Activated naive CD4-positive, alpha-beta T cell treated with anti-CD3 and anti-CD28 coated beads, Interleukin-2, amount 10 ng/mL, durations not matched to agents 7 days and 5 days (primary cell): ENCODE results near the gene ZP4.

Source experiments
- CTCF ChIA-PET: fragments of 350-600 bp; sonication (Branson Sonifier 250); formaldehyde crosslinking; loops from one replicate; lab custom pipeline; 2021; ENCODE audit warnings: antibody characterized with exemption; lab: Charles Lee
- DNase-seq: peaks from one replicate; pipeline ENCODE4 v3.0.0-alpha.2; 2020
- H3K27ac Mint-ChIP-seq: one replicate; pipeline ENCODE4 v1.8.0; 2021; ENCODE audit warnings: mild to moderate bottlenecking, moderate library complexity, mixed read lengths
- H3K27me3 Mint-ChIP-seq: one replicate; pipeline ENCODE4 v1.8.0; 2021; ENCODE audit warnings: mild to moderate bottlenecking, mixed read lengths
- H3K36me3 Mint-ChIP-seq: one replicate; pipeline ENCODE4 v1.8.0; 2021; ENCODE audit warnings: mixed read lengths
- H3K4me1 Mint-ChIP-seq: one replicate; pipeline ENCODE4 v1.8.0; 2021; ENCODE audit warnings: mixed read lengths
- H3K4me3 Mint-ChIP-seq: one replicate; pipeline ENCODE4 v1.8.0; 2021; ENCODE audit warnings: mild to moderate bottlenecking, moderate library complexity, mixed read lengths
- H3K9me3 Mint-ChIP-seq: one replicate; pipeline ENCODE4 v1.8.0; 2021; ENCODE audit warnings: mixed read lengths

The ZP4 gene

GRCh38 chr1:237894131-237894530 lies 3.4 kb upstream of the ZP4 start:
- H3K36me3 Mint-ChIP-seq, result no peaks in the 10 kb centered on the region
- H3K9me3 Mint-ChIP-seq, result peaks cover 3% of the 10 kb centered on the region
- H3K27ac Mint-ChIP-seq, result no peak overlapping the region
- H3K4me1 Mint-ChIP-seq, result no peaks in the 10 kb centered on the region
- no peak for DNase-seq
- CTCF ChIA-PET, result no interaction called here
- H3K4me3 Mint-ChIP-seq, result no peak overlapping the region
- H3K27me3 Mint-ChIP-seq, result no peaks in the 10 kb centered on the region

GRCh38 chr1:237891979-237892378 lies 1.3 kb upstream of the ZP4 start:
- H3K9me3 Mint-ChIP-seq, result no peaks in the 10 kb centered on the region
- no peak for DNase-seq
- no peak overlapping the region for H3K27ac Mint-ChIP-seq
- no peaks in the 10 kb centered on the region for H3K4me1 Mint-ChIP-seq
- CTCF ChIA-PET, result no interaction called here
- H3K27me3 Mint-ChIP-seq, result no peaks in the 10 kb centered on the region
- H3K36me3 Mint-ChIP-seq, result no peaks in the 10 kb centered on the region
- no peak overlapping the region for H3K4me3 Mint-ChIP-seq

- Mint-ChIP-seq H3K4me3 (no peak overlapping the region), H3K27me3 (no peaks in the 10 kb centered on the region), H3K4me1 (no peaks in the 10 kb centered on the region), H3K36me3 (no peaks in the 10 kb centered on the region), H3K9me3 (no peaks in the 10 kb centered on the region), H3K27ac (no peak overlapping the region)
- no peak for DNase-seq
- CTCF ChIA-PET, result no interaction called here
Observed at GRCh38 chr1:237891266-237891665, 544 bp upstream of the ZP4 start.

GRCh38 chr1:237890416-237890815 lies 306 bp downstream of the ZP4 start:
- H3K9me3 Mint-ChIP-seq, result no peaks in the 10 kb centered on the region

GRCh38 chr1:237888143-237888542 lies 2.6 kb downstream of the ZP4 start:
- H3K27ac Mint-ChIP-seq, result no peak overlapping the region
- no peak for DNase-seq
- no peaks in the 10 kb centered on the region for H3K27me3 Mint-ChIP-seq
- H3K4me3 Mint-ChIP-seq, result no peak overlapping the region
- no peaks in the 10 kb centered on the region for H3K4me1 Mint-ChIP-seq
- H3K9me3 Mint-ChIP-seq, result peaks cover under 1% of the 10 kb centered on the region
- CTCF ChIA-PET, result no interaction called here
- H3K36me3 Mint-ChIP-seq, result no peaks in the 10 kb centered on the region

More at GRCh38 chr1:237890416-237890815, 306 bp downstream of the ZP4 start:
- DNase-seq, result no peak
- Mint-ChIP-seq H3K4me1 (no peaks in the 10 kb centered on the region), H3K4me3 (no peak overlapping the region), H3K27me3 (no peaks in the 10 kb centered on the region), H3K27ac (no peak overlapping the region), H3K36me3 (no peaks in the 10 kb centered on the region)
- CTCF ChIA-PET, result interaction anchor here (1.5 kb wide), 1 partner anchor 26 kb away, joined by 3 read pairs; no protein-coding TSS in a partner anchor

GRCh38 chr1:237887542-237887941 lies 3.2 kb downstream of the ZP4 start:
- H3K27me3 Mint-ChIP-seq, result no peaks in the 10 kb centered on the region
- H3K4me1 Mint-ChIP-seq, result no peaks in the 10 kb centered on the region
- CTCF ChIA-PET, result no interaction called here
- H3K36me3 Mint-ChIP-seq, result no peaks in the 10 kb centered on the region
- no peak for DNase-seq
- H3K27ac Mint-ChIP-seq, result no peak overlapping the region
- H3K4me3 Mint-ChIP-seq, result no peak overlapping the region
- peaks cover 5% of the 10 kb centered on the region for H3K9me3 Mint-ChIP-seq

- no peak overlapping the region for H3K4me3 Mint-ChIP-seq
- H3K4me1 Mint-ChIP-seq, result no peaks in the 10 kb centered on the region
- no peak overlapping the region for H3K27ac Mint-ChIP-seq
- H3K27me3 Mint-ChIP-seq, result no peaks in the 10 kb centered on the region
- DNase-seq, result no peak
- H3K9me3 Mint-ChIP-seq, result peaks cover 5% of the 10 kb centered on the region
- no peaks in the 10 kb centered on the region for H3K36me3 Mint-ChIP-seq
- CTCF ChIA-PET, result no interaction called here
Observed at GRCh38 chr1:237884237-237884636, 6.5 kb downstream of the ZP4 start.

- Mint-ChIP-seq H3K27me3 (no peaks in the 10 kb centered on the region), H3K27ac (no peak overlapping the region), H3K9me3 (peaks cover 5% of the 10 kb centered on the region), H3K4me1 (no peaks in the 10 kb centered on the region), H3K4me3 (no peak overlapping the region), H3K36me3 (no peaks in the 10 kb centered on the region)
- no peak for DNase-seq
- CTCF ChIA-PET, result no interaction called here
Observed at GRCh38 chr1:237879195-237879594, 11.5 kb downstream of the ZP4 start.

GRCh38 chr1:237878406-237878805 lies 12.3 kb downstream of the ZP4 start:
- CTCF ChIA-PET, result no interaction called here
- no peaks in the 10 kb centered on the region for H3K27me3 Mint-ChIP-seq
- DNase-seq, result no peak

GRCh38 chr1:237877631-237878030 lies 13.1 kb downstream of the ZP4 start:
- Mint-ChIP-seq H3K27ac (no peak overlapping the region), H3K27me3 (no peaks in the 10 kb centered on the region), H3K9me3 (peaks cover under 1% of the 10 kb centered on the region), H3K4me3 (no peak overlapping the region), H3K36me3 (no peaks in the 10 kb centered on the region), H3K4me1 (no peaks in the 10 kb centered on the region)
- CTCF ChIA-PET, result no interaction called here
- no peak for DNase-seq

More at GRCh38 chr1:237878406-237878805, 12.3 kb downstream of the ZP4 start:
- no peaks in the 10 kb centered on the region for H3K4me1 Mint-ChIP-seq
- peaks cover 5% of the 10 kb centered on the region for H3K9me3 Mint-ChIP-seq
- no peak overlapping the region for H3K4me3 Mint-ChIP-seq
- no peaks in the 10 kb centered on the region for H3K36me3 Mint-ChIP-seq
- H3K27ac Mint-ChIP-seq, result no peak overlapping the region

GRCh38 chr1:237875291-237875690 lies 15.4 kb downstream of the ZP4 start:
- CTCF ChIA-PET, result interaction anchor here (1.4 kb wide), 1 partner anchor 12 kb away, joined by 5 read pairs; no protein-coding TSS in a partner anchor
- no peaks in the 10 kb centered on the region for H3K36me3 Mint-ChIP-seq
- H3K27ac Mint-ChIP-seq, result no peak overlapping the region
- no peaks in the 10 kb centered on the region for H3K4me1 Mint-ChIP-seq
- no peak for DNase-seq
- no peaks in the 10 kb centered on the region for H3K27me3 Mint-ChIP-seq
- H3K4me3 Mint-ChIP-seq, result no peak overlapping the region
- H3K9me3 Mint-ChIP-seq, result peaks cover 9% of the 10 kb centered on the region

- Mint-ChIP-seq H3K27me3 (no peaks in the 10 kb centered on the region), H3K27ac (no peak overlapping the region), H3K36me3 (no peaks in the 10 kb centered on the region), H3K4me1 (no peaks in the 10 kb centered on the region), H3K4me3 (no peak overlapping the region), H3K9me3 (peaks cover 9% of the 10 kb centered on the region)
- no peak for DNase-seq
- CTCF ChIA-PET, result no interaction called here
Observed at GRCh38 chr1:237873487-237874211, 17.1 kb downstream of the ZP4 start.

GRCh38 chr1:237868817-237869600 lies 21.7 kb downstream of the ZP4 start:
- H3K9me3 Mint-ChIP-seq, result peaks cover 9% of the 10 kb centered on the region

GRCh38 chr1:237867380-237867888 lies 23.3 kb downstream of the ZP4 start:
- no peak for DNase-seq
- Mint-ChIP-seq H3K27ac (no peak overlapping the region), H3K4me1 (no peaks in the 10 kb centered on the region), H3K9me3 (peaks cover 8% of the 10 kb centered on the region), H3K36me3 (no peaks in the 10 kb centered on the region), H3K4me3 (no peak overlapping the region), H3K27me3 (peaks cover 5% of the 10 kb centered on the region)
- CTCF ChIA-PET, result no interaction called here

More at GRCh38 chr1:237868817-237869600, 21.7 kb downstream of the ZP4 start:
- CTCF ChIA-PET, result no interaction called here
- no peak for DNase-seq
- H3K4me3 Mint-ChIP-seq, result no peak overlapping the region
- H3K27me3 Mint-ChIP-seq, result peaks cover 5% of the 10 kb centered on the region
- no peak overlapping the region for H3K27ac Mint-ChIP-seq
- H3K36me3 Mint-ChIP-seq, result no peaks in the 10 kb centered on the region
- no peaks in the 10 kb centered on the region for H3K4me1 Mint-ChIP-seq
